Ishikawa (cell line): Measurements from ENCODE around the gene SCN8A.

Experiments
- EP300 ChIP-seq: IDR thresholded peaks from 2 replicates; pipeline ENCODE4 v1.6.1; 2012; ENCODE audit warnings: borderline replicate concordance
- RAD21 ChIP-seq: IDR thresholded peaks from 2 replicates; pipeline ENCODE4 v1.6.1; 2012; ENCODE audit warnings: low read depth
- TF ChIP-seq, protein P1 (sequence below): IDR thresholded peaks from 2 replicates; pipeline ENCODE4 v1.6.1; 2012; ENCODE audit warnings: low read depth, mild to moderate bottlenecking

GRCh38 chr12:51838036-51838435 is 247.0 kb downstream of the SCN8A start:
- TF ChIP-seq RAD21, result no peak
- TF ChIP-seq, protein P1, sequence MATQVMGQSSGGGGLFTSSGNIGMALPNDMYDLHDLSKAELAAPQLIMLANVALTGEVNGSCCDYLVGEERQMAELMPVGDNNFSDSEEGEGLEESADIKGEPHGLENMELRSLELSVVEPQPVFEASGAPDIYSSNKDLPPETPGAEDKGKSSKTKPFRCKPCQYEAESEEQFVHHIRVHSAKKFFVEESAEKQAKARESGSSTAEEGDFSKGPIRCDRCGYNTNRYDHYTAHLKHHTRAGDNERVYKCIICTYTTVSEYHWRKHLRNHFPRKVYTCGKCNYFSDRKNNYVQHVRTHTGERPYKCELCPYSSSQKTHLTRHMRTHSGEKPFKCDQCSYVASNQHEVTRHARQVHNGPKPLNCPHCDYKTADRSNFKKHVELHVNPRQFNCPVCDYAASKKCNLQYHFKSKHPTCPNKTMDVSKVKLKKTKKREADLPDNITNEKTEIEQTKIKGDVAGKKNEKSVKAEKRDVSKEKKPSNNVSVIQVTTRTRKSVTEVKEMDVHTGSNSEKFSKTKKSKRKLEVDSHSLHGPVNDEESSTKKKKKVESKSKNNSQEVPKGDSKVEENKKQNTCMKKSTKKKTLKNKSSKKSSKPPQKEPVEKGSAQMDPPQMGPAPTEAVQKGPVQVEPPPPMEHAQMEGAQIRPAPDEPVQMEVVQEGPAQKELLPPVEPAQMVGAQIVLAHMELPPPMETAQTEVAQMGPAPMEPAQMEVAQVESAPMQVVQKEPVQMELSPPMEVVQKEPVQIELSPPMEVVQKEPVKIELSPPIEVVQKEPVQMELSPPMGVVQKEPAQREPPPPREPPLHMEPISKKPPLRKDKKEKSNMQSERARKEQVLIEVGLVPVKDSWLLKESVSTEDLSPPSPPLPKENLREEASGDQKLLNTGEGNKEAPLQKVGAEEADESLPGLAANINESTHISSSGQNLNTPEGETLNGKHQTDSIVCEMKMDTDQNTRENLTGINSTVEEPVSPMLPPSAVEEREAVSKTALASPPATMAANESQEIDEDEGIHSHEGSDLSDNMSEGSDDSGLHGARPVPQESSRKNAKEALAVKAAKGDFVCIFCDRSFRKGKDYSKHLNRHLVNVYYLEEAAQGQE, result no peak
- TF ChIP-seq EP300, result no peak
